CD4-positive, alpha-beta T cell treated with Interleukin-4 for 4 hours (primary cell): ENCODE measurements around the gene LRRC47.

Source experiments
- DNase-seq: peaks from one replicate; pipeline ENCODE4 v3.0.0-alpha.2; 2020

LRRC47 gene

GRCh38 chr1:3785456-3786157 is 10.7 kb downstream of the LRRC47 start:
- no peak for DNase-seq

GRCh38 chr1:3785045-3785444 is 11.3 kb downstream of the LRRC47 start:
- no peak for DNase-seq

- no peak for DNase-seq
Observed at GRCh38 chr1:3783651-3784474, 12.4 kb downstream of the LRRC47 start.

GRCh38 chr1:3780901-3781300 is 15.4 kb downstream of the LRRC47 start:
- DNase-seq = no peak

GRCh38 chr1:3779912-3780416 is 16.3 kb downstream of the LRRC47 start:
- DNase-seq = no peak

- DNase-seq = no peak
Observed at GRCh38 chr1:3779265-3779911, 16.9 kb downstream of the LRRC47 start.

- DNase-seq = no peak
Observed at GRCh38 chr1:3778590-3779264, 17.6 kb downstream of the LRRC47 start.

- no peak for DNase-seq
Observed at GRCh38 chr1:3777647-3778589, 18.4 kb downstream of the LRRC47 start.

- no peak for DNase-seq
Observed at GRCh38 chr1:3777078-3777547, 19.2 kb downstream of the LRRC47 start.

GRCh38 chr1:3776231-3776961 is 19.9 kb downstream of the LRRC47 start:
- no peak for DNase-seq

GRCh38 chr1:3775490-3776230 is 20.6 kb downstream of the LRRC47 start:
- peak; percentile 35 for DNase-seq

GRCh38 chr1:3774946-3775489 is 21.3 kb downstream of the LRRC47 start:
- DNase-seq = no peak

- no peak for DNase-seq
Observed at GRCh38 chr1:3774276-3774945, 21.9 kb downstream of the LRRC47 start.

- no peak for DNase-seq
Observed at GRCh38 chr1:3773572-3774275, 22.6 kb downstream of the LRRC47 start.

- no peak for DNase-seq
Observed at GRCh38 chr1:3772715-3773571, 23.4 kb downstream of the LRRC47 start, which contains the start of gene SMIM1. TSS of gene SMIM1 (plus strand) at chr1:3772749. CDS start at chr1:3775374, 2,625 bp downstream.

- peak; percentile 87 for DNase-seq
Observed at GRCh38 chr1:3772027-3772714, 24.1 kb downstream of the LRRC47 start.
